CD14-positive monocyte (primary cell): Measurements from ENCODE around the gene OR2V2. TPM values are rescaled to one million over a fixed set of nuclear protein-coding genes. Genes with fewer than 3 reads are reported as not detected.
A peak's percentile ranks its signal among the peaks of the same experiment; 100 is the strongest.

Experiments used
- DNase-seq, 3 donors: peaks; one replicate each; pipeline ENCODE4 v3.0.0-alpha.2; 2011 to 2022
- H2AFZ ChIP-seq: 2 replicates; pipeline ENCODE4 v1.6.0; 2012; ENCODE audit warnings: mild to moderate bottlenecking, low read depth, low read length, inconsistent platforms; ENCODE audit not compliant: insufficient read depth, poor library complexity, severe bottlenecking
- H3K27ac ChIP-seq, 2 donors: 1 replicate in 1 of 2; 2 replicates in 1 of 2; pipeline ENCODE4 v1.5.1; 2012 to 2013; ENCODE audit warnings: low read length in 2 of 2, control low read depth in 1 of 2, inconsistent platforms in 1 of 2, low read depth in 1 of 2, mild to moderate bottlenecking in 1 of 2
- H3K27me3 ChIP-seq, 2 donors: one replicate each; pipeline versions ENCODE4 v1.6.0 to v1.6.1; 2011 to 2013; ENCODE audit warnings: low read length in 2 of 2; ENCODE audit not compliant: control insufficient read depth in 2 of 2, insufficient read depth in 2 of 2
- H3K36me3 ChIP-seq, 2 donors: replicated peaks in 1 of 2; 1 replicate in 1 of 2; 2 replicates in 1 of 2; pipeline versions ENCODE4 v1.5.1 to v1.6.1; 2012 to 2013; ENCODE audit warnings: low read length in 2 of 2, control low read depth in 1 of 2, inconsistent platforms in 1 of 2, mild to moderate bottlenecking in 1 of 2; ENCODE audit not compliant: insufficient read depth in 2 of 2, control insufficient read depth in 1 of 2
- H3K4me1 ChIP-seq, 2 donors: 1 replicate in 1 of 2; 2 replicates in 1 of 2; pipeline versions ENCODE4 v1.5.1 to v1.6.1; 2012 to 2013; ENCODE audit warnings: low read length in 2 of 2, control low read depth in 1 of 2, inconsistent platforms in 1 of 2, mild to moderate bottlenecking in 1 of 2, moderate library complexity in 1 of 2; ENCODE audit not compliant: insufficient read depth in 2 of 2, control insufficient read depth in 1 of 2
- H3K4me2 ChIP-seq: replicated peaks from 2 replicates; pipeline ENCODE3; 2012; ENCODE audit warnings: low read length, moderate library complexity, mild to moderate bottlenecking; ENCODE audit not compliant: poor library complexity, severe bottlenecking; ENCODE audit errors: extremely low read depth
- H3K4me3 ChIP-seq, 3 experiments: fragments of 200-600 bp in 1 of 3; sonication (generic) in 1 of 3; replicated peaks in 1 of 3; 1 replicate in 2 of 3; 2 replicates in 1 of 3; pipeline ENCODE4 v1.5.1; 2011 to 2013; ENCODE audit warnings: low read length in 3 of 3, mild to moderate bottlenecking in 3 of 3, control low read depth in 2 of 3, low read depth in 2 of 3, inconsistent platforms in 1 of 3, moderate library complexity in 1 of 3
- H3K79me2 ChIP-seq: 2 replicates; pipeline ENCODE4 v1.6.0; 2012; ENCODE audit warnings: mild to moderate bottlenecking, control low read depth, inconsistent platforms, low read length, moderate library complexity; ENCODE audit not compliant: insufficient read depth
- H3K9ac ChIP-seq: 2 replicates; pipeline ENCODE4 v1.6.0; 2017; ENCODE audit warnings: low read length, mild to moderate bottlenecking; ENCODE audit not compliant: insufficient read depth, poor library complexity, severe bottlenecking
- H3K9me3 ChIP-seq, 2 donors: replicated peaks in 1 of 2; 1 replicate in 1 of 2; 2 replicates in 1 of 2; pipeline versions ENCODE4 v1.5.1 to v1.6.1; 2012 to 2013; ENCODE audit warnings: low read length in 2 of 2, control low read depth in 1 of 2; ENCODE audit not compliant: control insufficient read depth in 1 of 2, insufficient read depth in 1 of 2
- H4K20me1 ChIP-seq: 2 replicates; pipeline ENCODE4 v1.6.0; 2012; ENCODE audit warnings: mild to moderate bottlenecking, low read length, control low read depth, moderate library complexity; ENCODE audit not compliant: insufficient read depth
- H3K27ac Mint-ChIP-seq, 7 donors: one replicate each; pipeline ENCODE4 v1.8.0; 2020; ENCODE audit warnings: mild to moderate bottlenecking in 7 of 7, mixed read lengths in 7 of 7, moderate library complexity in 6 of 7, inconsistent platforms in 2 of 7
- H3K27me3 Mint-ChIP-seq, 3 donors: one replicate each; pipeline ENCODE4 v1.8.0; 2021 to 2022; ENCODE audit warnings: low read depth in 3 of 3, mild to moderate bottlenecking in 3 of 3, mixed read lengths in 3 of 3, moderate library complexity in 3 of 3, inconsistent platforms in 1 of 3
- H3K36me3 Mint-ChIP-seq, 2 donors: one replicate each; pipeline ENCODE4 v1.8.0; 2020; ENCODE audit warnings: mixed read lengths in 2 of 2, inconsistent platforms in 1 of 2, mild to moderate bottlenecking in 1 of 2
- H3K4me1 Mint-ChIP-seq: one replicate; pipeline ENCODE4 v1.8.0; 2020; ENCODE audit warnings: mild to moderate bottlenecking, mixed read lengths
- H3K4me3 Mint-ChIP-seq, 2 donors: one replicate each; pipeline ENCODE4 v1.8.0; 2020; ENCODE audit warnings: mild to moderate bottlenecking in 2 of 2, mixed read lengths in 2 of 2, moderate library complexity in 1 of 2
- H3K9me3 Mint-ChIP-seq, 7 donors: one replicate each; pipeline ENCODE4 v1.8.0; 2020 to 2022; ENCODE audit warnings: mixed read lengths in 7 of 7, mild to moderate bottlenecking in 6 of 7, moderate library complexity in 6 of 7, inconsistent platforms in 2 of 7
- CTCF ChIP-seq: fragments of 200-600 bp; IDR thresholded peaks from one replicate; pipeline ENCODE4 v1.8.0; 2022; ENCODE audit warnings: antibody characterized with exemption, mild to moderate bottlenecking
- WGBS: methylation state at CpG from one replicate; pipeline ENCODE4 v1.1.5; 2013; ENCODE audit warnings: missing lambda C conversion rate; ENCODE audit not compliant: insufficient coverage; 5-methylcytosine and 5-hydroxymethylcytosine counted together
- intact Hi-C, 2 donors: fragments of 100-400 bp; cut with micrococcal nuclease; formaldehyde crosslinking; loops; one replicate each; pipeline versions ENCODE4 v1.15.0 to v1.15.1; 2023
- polyA plus RNA-seq, 3 donors: library from polyadenylated mRNA; depleted of rRNA in 1 of 3; unstranded in 2 of 3; stranded (reverse) in 1 of 3; fragments of 300-500 nt in 2 of 3; fragments of >200 nt in 1 of 3; fragmentation: Illumina TruSeq in 2 of 3; gene quantifications; 1 replicate in 2 of 3; 2 replicates in 1 of 3; pipeline ENCODE4 v1.2.3, GENCODE V29; 2012 to 2021

The OR2V2 gene
- polyA plus RNA-seq, 3 donors: not detected

GRCh38 chr5:181158869-181159268, 11.5 kb downstream of the OR2V2 start:
- no peak for DNase-seq
- Histone ChIP-seq H3K79me2 (no peaks in the 10 kb centered on the region), H2AFZ (no peak overlapping the region), H3K27me3 (peaks cover 0 to 12% of the 10 kb centered on the region in 2 donors), H3K27ac (no peak overlapping the region), H3K4me1 (peaks cover 9 to 10% of the 10 kb centered on the region in 2 donors), H3K9ac (no peak overlapping the region), H3K4me3 (no peak overlapping the region), H3K9me3 (peaks cover 0 to 8% of the 10 kb centered on the region in 2 donors), H3K36me3 (no peaks in the 10 kb centered on the region), H4K20me1 (no peaks in the 10 kb centered on the region), H3K4me2 (no peak overlapping the region)
- Mint-ChIP-seq H3K9me3 (peaks cover 2 to 7% (median 6%) of the 10 kb centered on the region in 7 donors), H3K4me3 (no peak overlapping the region), H3K4me1 (peaks cover 21% of the 10 kb centered on the region), H3K27me3 (peaks cover 11 to 22% (median 20%) of the 10 kb centered on the region in 3 donors), H3K27ac (no peak overlapping the region), H3K36me3 (peaks cover 0 to 2% of the 10 kb centered on the region in 2 donors)
- 100% methylated on average over 2 of the region's 3 CpGs for WGBS
- intact Hi-C loops: loop anchor here (10.0 kb wide), 3 partner anchors 294 to 374 kb away; partner anchors contain the start of genes ZFP62 (in 2 of the 2) and MGAT1 (in 1 of the 2)
- no peak for TF ChIP-seq CTCF

DNA sequence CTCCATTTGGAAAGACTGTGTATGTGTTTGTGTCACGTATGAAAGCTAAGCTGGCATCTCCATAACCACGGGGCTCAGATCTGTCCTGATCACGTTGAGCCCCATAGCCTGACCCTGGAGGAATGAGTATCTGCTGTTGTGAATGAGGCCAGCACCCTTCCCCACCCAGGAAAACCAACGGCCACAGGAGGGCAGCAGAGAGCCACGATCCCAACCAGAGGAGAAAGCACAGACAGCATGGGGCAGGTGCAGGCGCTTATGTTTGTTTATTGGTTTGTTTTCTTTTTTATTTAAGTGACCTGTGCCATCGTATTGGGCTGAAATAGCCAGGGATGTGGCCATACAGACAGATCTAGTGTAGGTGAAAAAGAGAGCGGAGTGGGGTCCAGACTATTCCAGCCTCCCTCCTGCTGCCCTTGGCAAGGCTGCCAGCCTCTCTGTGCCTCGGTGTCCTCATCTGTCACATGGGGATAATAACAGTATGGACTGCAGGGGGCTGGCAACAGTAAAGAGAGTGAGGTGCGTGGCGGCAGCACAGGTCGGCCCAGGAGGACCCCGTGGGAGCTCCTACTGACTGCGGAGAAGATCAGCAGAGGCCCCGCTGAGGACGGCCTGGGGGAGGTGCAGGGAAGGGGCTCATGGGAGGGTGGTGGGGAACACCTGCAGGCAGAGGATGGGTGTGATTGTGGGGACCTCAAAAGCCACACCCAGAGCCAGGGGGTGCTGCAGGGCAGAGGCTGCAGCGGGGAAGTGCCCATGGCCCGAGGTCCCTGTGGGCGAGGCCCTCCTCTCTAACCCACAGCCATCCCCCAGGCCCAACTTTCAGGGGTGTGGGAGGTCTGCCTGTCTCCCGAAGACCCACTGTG, 12.1 kb downstream of the OR2V2 start:
- intact Hi-C loops: loop anchor here (10.0 kb wide), 3 partner anchors 295 to 375 kb away; partner anchors contain the start of genes ZFP62 (in 2 of the 2) and MGAT1 (in 1 of the 2)
- TF ChIP-seq CTCF: peak; percentile 91
- no peak overlapping the region for H3K4me3 ChIP-seq

More for the DNA sequence above, 12.1 kb downstream of the OR2V2 start:
- Histone ChIP-seq H3K27ac (peak overlapping the region in 1 of 2 donors; percentile 65), H2AFZ (no peak overlapping the region), H3K4me1 (peaks cover 10 to 11% of the 10 kb centered on the region in 2 donors), H4K20me1 (no peaks in the 10 kb centered on the region), H3K79me2 (no peaks in the 10 kb centered on the region), H3K36me3 (no peaks in the 10 kb centered on the region), H3K27me3 (peaks cover 3 to 17% of the 10 kb centered on the region in 2 donors), H3K9ac (no peak overlapping the region), H3K4me2 (peak overlapping the region; percentile 38), H3K9me3 (peaks cover 4% of the 10 kb centered on the region in 2 donors)
- H3K27ac Mint-ChIP-seq: peak overlapping the region in 6 of 7 donors; percentile 36 to 89 (median 81)
- peaks cover 17 to 26% (median 26%) of the 10 kb centered on the region in 3 donors for H3K27me3 Mint-ChIP-seq
- H3K36me3 Mint-ChIP-seq: peaks cover 0 to 2% of the 10 kb centered on the region in 2 donors
- DNase-seq: peak; percentile 61 to 74 (median 70)
- H3K4me1 Mint-ChIP-seq: peaks cover 21% of the 10 kb centered on the region
- peak overlapping the region in 1 of 2 donors; percentile 20 for H3K4me3 Mint-ChIP-seq
- 84% methylated on average over 10 of the region's 20 CpGs for WGBS
- peaks cover 0 to 12% (median 6%) of the 10 kb centered on the region in 7 donors for H3K9me3 Mint-ChIP-seq
